Activated naive CD8-positive, alpha-beta T cell treated with anti-CD3 and anti-CD28 coated beads, Interleukin-2, amount 10 ng/mL, durations not matched to agents 7 days and 5 days (primary cell): Measurements from ENCODE around the gene VN1R4. TPM values are rescaled to one million over a fixed set of nuclear protein-coding genes. Genes with fewer than 3 reads are reported as not detected.
"Not testable (repeated sequence)": the region's sequence is repeated elsewhere in the genome, so short reads cannot be mapped to it uniquely, and the experiment has no call there.

Experiments
- ATAC-seq: fragments of 150-1000 bp; cut with Tn5 transposase; one replicate; pipeline ENCODE4 v1.10.0; 2021; ENCODE audit warnings: low read depth, moderate library complexity
- POLR2A ChIA-PET: fragments of 350-600 bp; sonication (Branson Sonifier 250); formaldehyde crosslinking; loops from one replicate; lab custom pipeline; 2021; ENCODE audit warnings: antibody characterized with exemption; lab: Charles Lee
- DNase-seq: peaks from one replicate; pipeline ENCODE4 v3.0.0; 2021
- H3K27ac Mint-ChIP-seq: one replicate; pipeline ENCODE4 v1.8.0; 2022; ENCODE audit warnings: mild to moderate bottlenecking, mixed read lengths
- H3K27me3 Mint-ChIP-seq: one replicate; pipeline ENCODE4 v1.8.0; 2022; ENCODE audit warnings: mild to moderate bottlenecking, moderate library complexity, mixed read lengths
- H3K36me3 Mint-ChIP-seq: one replicate; pipeline ENCODE4 v1.8.0; 2021; ENCODE audit warnings: mild to moderate bottlenecking, mixed read lengths
- H3K4me1 Mint-ChIP-seq: one replicate; pipeline ENCODE4 v1.8.0; 2021; ENCODE audit warnings: mixed read lengths
- H3K4me3 Mint-ChIP-seq: one replicate; pipeline ENCODE4 v1.8.0; 2022; ENCODE audit warnings: mild to moderate bottlenecking, moderate library complexity, mixed read lengths
- H3K9me3 Mint-ChIP-seq: one replicate; pipeline ENCODE4 v1.8.0; 2021; ENCODE audit warnings: mixed read lengths
- total RNA-seq, 2 experiments: library from RNA; stranded (reverse); gene quantifications; one replicate each; pipeline ENCODE4 v1.2.3, GENCODE V29; 2021

Gene VN1R4, protein sequence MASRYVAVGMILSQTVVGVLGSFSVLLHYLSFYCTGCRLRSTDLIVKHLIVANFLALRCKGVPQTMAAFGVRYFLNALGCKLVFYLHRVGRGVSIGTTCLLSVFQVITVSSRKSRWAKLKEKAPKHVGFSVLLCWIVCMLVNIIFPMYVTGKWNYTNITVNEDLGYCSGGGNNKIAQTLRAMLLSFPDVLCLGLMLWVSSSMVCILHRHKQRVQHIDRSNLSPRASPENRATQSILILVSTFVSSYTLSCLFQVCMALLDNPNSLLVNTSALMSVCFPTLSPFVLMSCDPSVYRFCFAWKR
- total RNA-seq, result not detected

DNA sequence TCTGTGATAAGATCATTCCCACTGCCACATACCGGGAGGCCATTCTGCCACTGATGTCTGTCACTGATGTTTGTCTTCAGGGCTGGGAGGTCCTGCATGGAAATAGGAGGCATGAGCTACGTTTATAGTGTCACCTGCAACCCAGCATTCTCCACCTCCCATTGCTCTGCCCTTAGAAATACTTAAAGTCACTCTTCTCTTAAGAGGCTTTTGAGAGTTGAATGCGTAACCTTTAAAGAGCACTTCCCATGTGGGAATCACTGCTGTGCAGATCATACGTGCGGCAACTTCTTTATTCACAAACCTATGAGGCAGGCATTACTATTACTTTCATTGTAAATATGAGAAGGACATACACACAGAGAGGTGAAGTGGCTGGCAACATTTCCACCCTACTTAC is at the start of gene VN1R4:
Gene VN1R4 (minus strand): TSS at position 101 of the 400 bp plus-strand sequence. CDS start 58 bp downstream, at position 43.
- ATAC-seq, result not testable (repeated sequence)

DNA sequence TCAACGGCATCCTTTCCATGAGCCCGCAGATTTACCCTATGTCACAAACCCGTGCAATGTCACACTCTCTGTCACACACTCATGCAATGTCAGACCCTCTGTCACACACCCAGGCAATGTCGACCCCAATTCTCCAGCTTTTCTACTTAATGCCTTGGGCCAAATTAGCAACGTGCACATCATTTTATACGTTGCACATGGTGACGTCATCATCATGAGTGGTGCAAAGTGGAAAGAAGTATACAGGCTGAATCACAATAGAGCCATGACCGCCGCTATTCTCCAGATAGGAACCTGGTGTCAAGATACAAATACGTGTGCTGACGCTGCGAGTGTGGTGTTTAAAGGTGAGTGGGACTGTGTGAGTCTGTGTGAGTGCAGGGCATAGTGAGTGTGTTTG is 44.4 kb upstream of the VN1R4 start:
- no peaks in the 10 kb centered on the region for H3K4me1 Mint-ChIP-seq
- H3K4me3 Mint-ChIP-seq, result no peak overlapping the region
- H3K27ac Mint-ChIP-seq, result no peak overlapping the region
- H3K27me3 Mint-ChIP-seq, result peaks cover 2% of the 10 kb centered on the region
- peaks cover 24% of the 10 kb centered on the region for H3K9me3 Mint-ChIP-seq
- DNase-seq, result no peak
- no peak for ATAC-seq
- peaks cover 2% of the 10 kb centered on the region for H3K36me3 Mint-ChIP-seq
- POLR2A ChIA-PET, result no interaction called here

More for the DNA sequence above, at the start of gene VN1R4:
- H3K36me3 Mint-ChIP-seq, H3K4me3 Mint-ChIP-seq, H3K27me3 Mint-ChIP-seq, DNase-seq, H3K27ac Mint-ChIP-seq, H3K4me1 Mint-ChIP-seq, POLR2A ChIA-PET: not testable (repeated sequence)
- H3K9me3 Mint-ChIP-seq, result peaks cover 36% of the 10 kb centered on the region

DNA sequence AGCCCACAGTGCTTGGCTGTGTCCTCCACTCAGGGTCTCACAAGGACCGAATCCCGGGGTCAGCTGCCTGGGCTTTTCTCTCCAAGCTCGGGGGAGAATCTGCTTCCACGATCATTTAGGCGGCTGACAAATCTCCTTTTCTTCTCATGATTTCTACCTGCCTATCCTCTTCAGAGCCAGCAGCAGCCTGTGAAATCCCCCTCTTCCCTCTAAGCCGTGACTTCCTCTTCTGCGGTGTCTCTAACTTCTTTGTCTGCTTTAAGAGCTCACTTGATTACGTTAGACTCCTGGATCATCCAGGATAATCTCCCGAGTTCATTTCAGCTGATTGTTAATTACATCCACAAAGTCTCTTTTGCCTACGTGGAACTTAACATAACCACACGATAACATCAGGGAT is 43.5 kb upstream of the VN1R4 start:
- Mint-ChIP-seq H3K36me3 (peaks cover 2% of the 10 kb centered on the region), H3K4me1 (no peaks in the 10 kb centered on the region), H3K27me3 (peaks cover 6% of the 10 kb centered on the region), H3K9me3 (peaks cover 25% of the 10 kb centered on the region), H3K4me3 (no peak overlapping the region), H3K27ac (no peak overlapping the region)
- ATAC-seq (no peak), DNase-seq (no peak)
- POLR2A ChIA-PET, result no interaction called here

DNA sequence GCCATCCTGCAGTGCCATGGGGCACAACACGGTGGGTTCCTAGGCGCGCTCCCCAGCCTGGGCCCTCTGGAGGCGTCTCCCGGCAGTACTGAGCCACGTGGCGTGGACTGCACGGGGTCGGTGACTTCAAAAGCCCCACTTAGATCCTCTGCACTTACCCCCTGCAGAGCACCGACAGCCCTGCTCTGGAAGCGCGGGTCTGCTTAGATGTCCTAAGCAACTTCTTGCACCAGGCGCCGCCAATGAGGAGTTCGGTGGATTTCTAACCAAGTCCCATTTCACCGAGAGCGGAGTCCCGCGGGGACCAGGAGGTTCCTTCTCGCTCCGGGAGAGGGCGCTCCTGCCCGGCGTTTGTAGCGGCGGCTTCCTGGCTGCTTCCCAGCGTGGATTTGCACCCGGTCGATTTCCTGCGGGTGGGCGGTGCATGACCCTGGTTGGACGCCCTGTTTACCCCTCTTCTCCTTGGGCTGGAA is 40.9 kb upstream of the VN1R4 start:
- H3K4me3 Mint-ChIP-seq, result peak overlapping the region; percentile 42
- H3K9me3 Mint-ChIP-seq, result peaks cover 23% of the 10 kb centered on the region
- H3K36me3 Mint-ChIP-seq, result peaks cover 2% of the 10 kb centered on the region
- H3K27me3 Mint-ChIP-seq, result peaks cover 6% of the 10 kb centered on the region
- H3K4me1 Mint-ChIP-seq, result no peaks in the 10 kb centered on the region
- DNase-seq, result peak; percentile 37
- no peak for ATAC-seq
- POLR2A ChIA-PET, result no interaction called here
- H3K27ac Mint-ChIP-seq, result no peak overlapping the region

DNA sequence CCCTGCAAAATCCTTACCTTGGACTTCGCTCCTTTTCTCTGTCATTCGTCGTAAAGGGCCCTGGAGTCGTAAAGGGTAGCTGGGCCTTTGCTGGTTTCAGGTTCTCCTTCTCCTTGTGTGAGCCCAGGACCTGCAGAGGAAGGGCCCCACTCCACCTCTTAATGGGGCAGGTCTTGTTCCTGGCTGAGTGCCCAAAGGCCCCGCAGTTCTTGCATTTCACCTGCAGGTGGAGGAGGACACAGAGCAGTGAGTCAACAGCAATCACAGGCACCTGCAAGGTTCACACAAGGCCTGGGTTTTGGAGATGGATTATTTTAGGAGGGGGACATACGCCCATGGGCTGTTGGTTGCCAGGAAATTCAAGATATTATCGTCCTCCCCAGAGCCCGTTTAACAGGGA is 33.8 kb upstream of the VN1R4 start:
- H3K9me3 Mint-ChIP-seq, result peaks cover 16% of the 10 kb centered on the region
- ATAC-seq, H3K27ac Mint-ChIP-seq, POLR2A ChIA-PET, H3K27me3 Mint-ChIP-seq, DNase-seq, H3K4me3 Mint-ChIP-seq, H3K36me3 Mint-ChIP-seq, H3K4me1 Mint-ChIP-seq: not testable (repeated sequence)

DNA sequence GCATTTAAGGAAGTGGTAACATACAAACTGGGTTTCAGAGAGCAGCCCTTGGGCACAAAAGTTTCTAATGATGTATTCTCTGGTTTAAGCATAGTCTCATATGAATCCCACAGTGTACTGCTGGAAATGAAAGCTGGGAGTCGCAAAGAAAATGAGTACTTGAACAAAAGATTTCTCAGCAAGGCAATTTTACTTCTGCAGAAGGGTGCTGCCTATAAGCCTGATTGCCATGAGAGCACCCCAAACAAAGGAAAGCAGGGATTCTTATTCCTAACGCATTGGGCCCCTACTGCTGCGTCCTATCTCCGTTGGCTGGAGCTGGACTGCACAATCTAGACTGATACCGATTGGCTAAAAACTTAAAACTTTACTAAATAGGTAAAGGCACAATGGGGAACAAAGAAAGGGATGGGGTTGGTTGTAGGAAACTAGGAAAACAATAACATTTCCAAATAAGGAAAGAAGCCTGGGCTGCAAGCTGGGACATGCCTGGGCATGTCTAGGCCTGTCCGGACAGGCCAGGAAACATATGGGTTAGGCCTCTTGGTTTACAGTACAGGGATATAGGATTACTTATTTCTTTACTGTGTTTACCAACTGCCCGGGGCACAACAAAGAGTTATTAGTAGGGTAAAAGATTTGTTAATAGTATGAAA is 27.4 kb upstream of the VN1R4 start:
- no peaks in the 10 kb centered on the region for H3K4me1 Mint-ChIP-seq
- H3K4me3 Mint-ChIP-seq, result no peak overlapping the region
- ATAC-seq, result no peak
- no peak for DNase-seq
- no peak overlapping the region for H3K27ac Mint-ChIP-seq
- peaks cover 26% of the 10 kb centered on the region for H3K9me3 Mint-ChIP-seq
- H3K36me3 Mint-ChIP-seq, result no peaks in the 10 kb centered on the region
- POLR2A ChIA-PET, result no interaction called here
- H3K27me3 Mint-ChIP-seq, result no peaks in the 10 kb centered on the region

DNA sequence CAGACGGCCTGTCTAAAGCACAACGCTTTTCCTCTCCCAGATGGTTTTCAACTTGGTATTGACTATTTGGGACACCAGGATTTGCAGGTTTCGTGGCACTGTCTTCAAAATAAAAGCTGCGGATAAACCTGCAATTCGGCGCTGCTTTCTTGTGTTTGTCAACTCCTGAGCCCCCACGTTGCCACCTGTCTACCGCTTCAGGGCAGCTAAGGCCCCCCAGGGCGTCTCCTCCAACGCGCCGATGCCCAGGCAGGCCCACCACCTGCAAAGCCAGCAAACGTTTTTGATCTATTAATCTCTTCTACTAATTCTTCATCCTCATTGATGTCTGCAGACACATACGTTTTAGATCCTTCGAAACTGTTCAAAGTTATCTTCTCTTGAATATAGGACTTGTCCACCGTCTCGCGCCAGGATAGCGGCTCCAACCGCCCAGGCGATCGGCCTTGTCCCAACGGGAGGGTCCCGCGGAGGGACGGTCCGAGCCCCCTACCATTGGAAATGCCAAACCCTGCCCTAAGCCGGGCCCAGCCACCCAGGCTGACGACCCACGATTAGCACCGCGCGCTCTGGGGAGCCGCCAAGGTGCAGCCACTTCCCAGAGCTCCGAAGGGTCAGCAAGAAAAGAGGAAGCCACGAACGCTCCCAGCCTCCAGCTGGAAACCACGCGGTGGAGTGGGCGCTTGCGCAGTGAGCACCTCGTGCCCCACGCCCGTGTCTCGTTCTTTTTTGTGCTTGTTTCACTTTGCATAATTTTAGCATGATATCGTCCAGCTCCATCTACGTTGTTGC is 23.4 kb upstream of the VN1R4 start:
- no peaks in the 10 kb centered on the region for H3K4me1 Mint-ChIP-seq
- DNase-seq, result no peak
- H3K27me3 Mint-ChIP-seq, result no peaks in the 10 kb centered on the region
- no peak for ATAC-seq
- H3K27ac Mint-ChIP-seq, result no peak overlapping the region
- H3K4me3 Mint-ChIP-seq, result no peak overlapping the region
- H3K9me3 Mint-ChIP-seq, result peaks cover 26% of the 10 kb centered on the region
- H3K36me3 Mint-ChIP-seq, result no peaks in the 10 kb centered on the region
- POLR2A ChIA-PET, result no interaction called here

DNA sequence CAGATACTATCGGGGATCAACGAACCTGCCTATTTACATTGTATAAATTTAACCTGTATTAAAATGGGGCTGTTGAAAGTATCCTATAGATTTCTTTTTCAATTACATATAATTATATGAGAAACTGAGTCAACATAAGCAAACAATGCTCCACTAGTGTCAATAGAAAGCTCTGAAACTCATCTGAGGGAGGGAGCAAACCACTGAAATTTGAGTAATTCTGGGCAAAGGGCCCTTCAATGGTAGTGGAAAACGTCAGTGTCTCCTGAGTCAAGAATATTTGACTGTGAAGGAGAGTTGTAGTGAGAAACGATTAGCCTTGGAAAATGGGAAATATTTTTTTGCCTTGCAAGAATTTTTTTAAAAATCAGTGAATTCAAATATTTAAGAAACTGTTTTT is 17.6 kb upstream of the VN1R4 start:
- H3K4me3 Mint-ChIP-seq, result no peak overlapping the region
- no peak overlapping the region for H3K27ac Mint-ChIP-seq
- DNase-seq (no peak), ATAC-seq (no peak)
- H3K27me3 Mint-ChIP-seq, result no peaks in the 10 kb centered on the region
- POLR2A ChIA-PET, result no interaction called here
- no peaks in the 10 kb centered on the region for H3K4me1 Mint-ChIP-seq
- peaks cover 11% of the 10 kb centered on the region for H3K9me3 Mint-ChIP-seq
- no peaks in the 10 kb centered on the region for H3K36me3 Mint-ChIP-seq

DNA sequence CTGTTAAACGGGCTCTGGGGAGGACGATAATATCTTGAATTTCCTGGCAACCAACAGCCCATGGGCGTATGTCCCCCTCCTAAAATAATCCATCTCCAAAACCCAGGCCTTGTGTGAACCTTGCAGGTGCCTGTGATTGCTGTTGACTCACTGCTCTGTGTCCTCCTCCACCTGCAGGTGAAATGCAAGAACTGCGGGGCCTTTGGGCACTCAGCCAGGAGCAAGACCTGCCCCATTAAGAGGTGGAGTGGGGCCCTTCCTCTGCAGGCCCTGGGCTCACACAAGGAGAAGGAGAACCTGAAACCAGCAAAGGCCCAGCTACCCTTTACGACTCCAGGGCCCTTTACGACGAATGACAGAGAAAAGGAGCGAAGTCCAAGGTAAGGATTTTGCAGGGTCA is 14.4 kb upstream of the VN1R4 start:
- not testable (repeated sequence) for H3K27me3 Mint-ChIP-seq, DNase-seq

DNA sequence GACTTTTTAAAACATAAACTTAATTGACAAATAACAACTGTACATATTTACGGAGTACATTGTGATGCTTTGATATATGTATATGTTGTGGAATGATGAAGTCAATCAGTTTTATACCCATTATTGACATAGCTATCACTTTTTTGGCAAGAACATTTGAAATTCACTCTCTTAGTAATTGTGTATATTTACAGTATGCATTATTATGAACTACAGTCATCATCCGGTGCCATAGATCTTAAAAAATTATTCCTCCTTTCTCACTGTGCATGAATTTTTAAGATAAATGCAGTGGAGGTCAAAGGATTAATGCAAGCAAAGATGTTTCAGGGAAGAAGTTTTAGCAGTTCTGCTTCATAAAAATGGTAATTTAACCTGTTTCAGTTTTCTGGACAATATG is 8.0 kb upstream of the VN1R4 start:
- peaks cover 41% of the 10 kb centered on the region for H3K9me3 Mint-ChIP-seq
- H3K4me3 Mint-ChIP-seq, result no peak overlapping the region
- no peak overlapping the region for H3K27ac Mint-ChIP-seq

More for the DNA sequence above, 14.4 kb upstream of the VN1R4 start:
- H3K36me3 Mint-ChIP-seq, ATAC-seq, POLR2A ChIA-PET, H3K4me1 Mint-ChIP-seq, H3K27ac Mint-ChIP-seq, H3K4me3 Mint-ChIP-seq: not testable (repeated sequence)
- peaks cover 14% of the 10 kb centered on the region for H3K9me3 Mint-ChIP-seq

DNA sequence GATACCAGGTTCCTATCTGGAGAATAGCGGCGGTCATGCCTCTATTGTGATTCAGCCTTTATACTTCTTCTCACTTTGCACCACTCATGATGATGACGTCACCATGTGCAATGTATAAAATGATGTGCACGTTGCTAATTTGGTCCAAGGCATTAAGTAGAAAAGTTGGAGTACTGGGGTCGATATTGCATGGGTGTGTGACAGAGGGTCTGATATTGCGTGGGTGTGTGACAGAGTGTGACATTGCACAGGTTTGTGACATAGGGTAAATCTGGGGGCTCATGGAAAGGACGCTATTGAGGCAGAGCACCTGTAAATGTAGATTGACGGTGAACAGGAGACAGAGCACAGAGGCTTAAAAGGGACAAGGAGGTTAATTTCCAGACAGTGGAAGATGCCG is 4.5 kb upstream of the VN1R4 start:
- Mint-ChIP-seq H3K36me3 (peaks cover 3% of the 10 kb centered on the region), H3K27me3 (no peaks in the 10 kb centered on the region), H3K9me3 (peaks cover 38% of the 10 kb centered on the region), H3K4me3 (no peak overlapping the region), H3K4me1 (no peaks in the 10 kb centered on the region), H3K27ac (no peak overlapping the region)
- POLR2A ChIA-PET, result no interaction called here
- DNase-seq, result no peak
- no peak for ATAC-seq

More for the DNA sequence above, 8.0 kb upstream of the VN1R4 start:
- H3K27me3 Mint-ChIP-seq, result no peaks in the 10 kb centered on the region
- DNase-seq, result no peak
- no peaks in the 10 kb centered on the region for H3K4me1 Mint-ChIP-seq
- no peak for ATAC-seq
- POLR2A ChIA-PET, result no interaction called here
- peaks cover 3% of the 10 kb centered on the region for H3K36me3 Mint-ChIP-seq

DNA sequence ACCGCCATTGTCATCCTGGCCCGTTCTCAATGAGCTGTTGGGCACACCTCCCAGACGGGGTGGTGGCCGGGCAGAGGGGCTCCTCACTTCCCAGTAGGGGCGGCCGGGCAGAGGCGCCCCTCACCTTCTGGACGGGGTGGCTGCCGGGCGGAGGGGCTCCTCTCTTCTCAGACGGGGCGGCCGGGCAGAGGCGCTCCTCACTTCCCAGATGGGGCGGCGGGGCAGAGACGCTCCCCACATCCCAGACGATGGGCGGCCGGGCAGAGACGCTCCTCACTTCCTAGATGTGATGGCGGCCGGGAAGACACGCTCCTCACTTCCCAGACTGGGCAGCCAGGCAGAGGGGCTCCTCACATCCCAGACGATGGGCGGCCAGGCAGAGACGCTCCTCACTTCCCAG is 2.3 kb upstream of the VN1R4 start:
- peaks cover 44% of the 10 kb centered on the region for H3K9me3 Mint-ChIP-seq

DNA sequence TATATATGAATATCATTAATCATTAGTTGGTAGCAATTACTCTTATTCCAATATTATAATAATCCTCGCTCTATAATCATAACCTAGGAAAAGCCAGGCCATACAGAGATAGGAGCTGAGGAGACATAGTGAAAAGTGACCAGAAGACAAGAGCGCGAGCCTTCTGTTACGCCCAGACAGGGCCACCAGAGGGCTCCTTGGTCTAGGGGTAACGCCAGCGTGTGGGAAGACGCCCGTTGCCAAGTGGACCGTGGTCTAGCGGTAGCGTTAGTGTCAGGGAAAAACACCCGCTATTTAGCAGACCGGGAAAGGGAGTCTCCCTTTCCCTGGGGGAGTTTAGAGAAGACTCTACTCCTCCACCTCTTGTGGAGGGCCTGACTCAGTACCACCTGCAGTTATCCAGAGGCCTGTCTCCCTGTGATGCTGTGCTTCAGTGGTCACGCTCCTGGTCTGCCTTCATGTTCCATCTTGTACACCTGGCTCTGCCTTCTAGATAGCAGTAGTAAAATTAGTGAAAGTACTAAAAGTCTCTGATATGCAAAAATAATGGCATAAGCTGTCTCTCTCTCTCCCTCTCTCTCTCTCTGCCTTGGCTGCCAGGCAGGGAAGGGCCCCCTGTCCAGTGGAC is 9.7 kb downstream of the VN1R4 start, which contains the start of gene VN1R2:
Gene VN1R2 (plus strand): TSS at position 578 of the 628 bp plus-strand sequence. CDS start 84 bp downstream, outside the sequence.
- H3K36me3 Mint-ChIP-seq, H3K4me1 Mint-ChIP-seq, H3K27me3 Mint-ChIP-seq, H3K4me3 Mint-ChIP-seq, POLR2A ChIA-PET, ATAC-seq, H3K27ac Mint-ChIP-seq, DNase-seq: not testable (repeated sequence)
- H3K9me3 Mint-ChIP-seq, result peaks cover 23% of the 10 kb centered on the region

More for the DNA sequence above, 2.3 kb upstream of the VN1R4 start:
- DNase-seq, H3K27me3 Mint-ChIP-seq, POLR2A ChIA-PET, H3K4me3 Mint-ChIP-seq, H3K4me1 Mint-ChIP-seq, H3K36me3 Mint-ChIP-seq, H3K27ac Mint-ChIP-seq, ATAC-seq: not testable (repeated sequence)
